HFFc6 (cell line): Measurements from ENCODE around the gene PPM1D. TPM values are rescaled to one million over a fixed set of nuclear protein-coding genes. Genes with fewer than 3 reads are reported as not detected.
"Not testable (repeated sequence)": the region's sequence is repeated elsewhere in the genome, so short reads cannot be mapped to it uniquely, and the experiment has no call there.

Source experiments
- DNase-seq: peaks from one replicate; pipeline ENCODE4 v3.0.0-alpha.2; 2018
- H3K27ac Mint-ChIP-seq: 2 replicates; pipeline ENCODE4 v1.8.0; 2020; ENCODE audit warnings: mild to moderate bottlenecking, mixed read lengths
- H3K27me3 Mint-ChIP-seq: 2 replicates; pipeline ENCODE4 v1.8.0; 2021; ENCODE audit warnings: mild to moderate bottlenecking, moderate library complexity, mixed read lengths; ENCODE audit not compliant: insufficient read depth
- H3K36me3 Mint-ChIP-seq: 2 replicates; pipeline ENCODE4 v1.8.0; 2021; ENCODE audit warnings: low read depth, mixed read lengths
- H3K4me1 Mint-ChIP-seq: 2 replicates; pipeline ENCODE4 v1.8.0; 2020; ENCODE audit warnings: low read depth, mixed read lengths
- H3K4me3 Mint-ChIP-seq: 2 replicates; pipeline ENCODE4 v1.8.0; 2020; ENCODE audit warnings: mild to moderate bottlenecking, moderate library complexity, mixed read lengths
- H3K9me3 Mint-ChIP-seq: 2 replicates; pipeline ENCODE4 v1.8.0; 2020; ENCODE audit warnings: mild to moderate bottlenecking, mixed read lengths
- CTCF ChIP-seq: fragments of 200-600 bp; sonication (generic); IDR thresholded peaks from 2 replicates; pipeline ENCODE4 v1.5.0; 2021; ENCODE audit warnings: antibody characterized with exemption, mild to moderate bottlenecking
- total RNA-seq, 6 experiments: library from RNA; stranded (reverse); fragmentation: NEBNext Ultra II Directional; extraction: Animal tissue kit (Norgen Biotek cat#: 25700); gene quantifications; 2 replicates in 1 of 6; 3 replicates in 5 of 6; pipeline ENCODE4 v1.2.3, GENCODE V29; 2021

Gene PPM1D
- total RNA-seq, 6 experiments from 2014 or later = 13.3 to 14.2 (median 13.5) TPM

DNA sequence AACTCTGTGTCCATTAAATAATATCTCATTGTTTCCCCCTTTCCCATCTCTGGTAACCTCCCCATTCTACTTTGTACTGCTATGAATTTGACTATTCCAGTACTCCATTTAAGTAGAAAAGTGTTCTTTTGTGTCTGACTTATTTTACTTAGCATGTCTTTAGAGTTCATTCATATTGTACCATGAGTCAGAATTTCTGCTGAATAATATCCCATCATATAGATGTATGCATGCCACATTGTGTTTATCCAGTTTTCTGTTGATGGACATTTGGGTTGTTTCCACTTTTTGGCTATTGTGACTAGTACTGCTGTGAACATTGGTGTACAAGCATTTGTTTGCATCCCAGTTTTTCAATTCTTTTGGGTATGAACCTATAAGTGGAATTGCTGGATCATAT lies 6.0 kb downstream of the PPM1D start:
- H3K36me3 Mint-ChIP-seq = peaks cover 4% of the 10 kb centered on the region; the same call in 1 of the 2 replicates
- DNase-seq = no peak
- H3K27me3 Mint-ChIP-seq = peaks cover under 1% of the 10 kb centered on the region; the same call in 1 of the 2 replicates
- no peak overlapping the region for H3K27ac Mint-ChIP-seq
- no peaks in the 10 kb centered on the region for H3K9me3 Mint-ChIP-seq
- H3K4me1 Mint-ChIP-seq = peaks cover 61% of the 10 kb centered on the region
- no peak for TF ChIP-seq CTCF
- H3K4me3 Mint-ChIP-seq = no peak overlapping the region

DNA sequence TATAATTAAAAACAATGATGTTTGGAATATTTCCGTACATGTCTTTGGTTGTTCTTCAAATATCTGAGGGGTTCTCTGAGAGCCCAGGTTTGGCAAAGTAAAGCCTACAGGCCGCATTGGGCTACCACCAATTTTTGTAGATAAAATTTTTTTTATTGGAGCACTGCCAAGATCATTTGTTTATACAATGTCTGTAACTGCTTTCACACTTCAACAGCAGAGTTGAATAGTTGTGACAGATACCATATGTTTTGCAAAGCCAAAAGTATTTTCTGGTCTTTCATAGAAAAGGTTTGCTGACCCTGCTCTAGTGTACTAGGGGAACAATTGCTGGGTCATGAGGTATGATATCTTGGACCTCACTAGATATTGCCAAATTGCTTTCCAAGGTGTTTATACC lies 10.5 kb downstream of the PPM1D start:
- Mint-ChIP-seq H3K27ac (no peak overlapping the region), H3K4me1 (peaks cover 36% of the 10 kb centered on the region), H3K4me3 (no peak overlapping the region), H3K9me3 (no peaks in the 10 kb centered on the region), H3K27me3 (no peaks in the 10 kb centered on the region), H3K36me3 (peaks cover 7% of the 10 kb centered on the region)
- no peak for DNase-seq
- TF ChIP-seq CTCF = no peak

- H3K36me3 Mint-ChIP-seq, H3K4me3 Mint-ChIP-seq, H3K27ac Mint-ChIP-seq, DNase-seq, H3K9me3 Mint-ChIP-seq, H3K27me3 Mint-ChIP-seq: not testable (repeated sequence)
- peaks cover 35% of the 10 kb centered on the region for H3K4me1 Mint-ChIP-seq
Observed at GRCh38 chr17:60611321-60611720, 11.3 kb downstream of the PPM1D start.

- Mint-ChIP-seq H3K9me3 (no peaks in the 10 kb centered on the region), H3K27ac (no peak overlapping the region), H3K36me3 (peaks cover 7% of the 10 kb centered on the region), H3K27me3 (no peaks in the 10 kb centered on the region), H3K4me1 (peaks cover 37% of the 10 kb centered on the region), H3K4me3 (no peak overlapping the region)
- DNase-seq = no peak
- no peak for TF ChIP-seq CTCF
Observed at GRCh38 chr17:60613325-60613724, 13.3 kb downstream of the PPM1D start.

GRCh38 chr17:60613796-60614195 lies 13.8 kb downstream of the PPM1D start:
- not testable (repeated sequence) for H3K27ac Mint-ChIP-seq, DNase-seq
- peaks cover 42% of the 10 kb centered on the region for H3K4me1 Mint-ChIP-seq

DNA sequence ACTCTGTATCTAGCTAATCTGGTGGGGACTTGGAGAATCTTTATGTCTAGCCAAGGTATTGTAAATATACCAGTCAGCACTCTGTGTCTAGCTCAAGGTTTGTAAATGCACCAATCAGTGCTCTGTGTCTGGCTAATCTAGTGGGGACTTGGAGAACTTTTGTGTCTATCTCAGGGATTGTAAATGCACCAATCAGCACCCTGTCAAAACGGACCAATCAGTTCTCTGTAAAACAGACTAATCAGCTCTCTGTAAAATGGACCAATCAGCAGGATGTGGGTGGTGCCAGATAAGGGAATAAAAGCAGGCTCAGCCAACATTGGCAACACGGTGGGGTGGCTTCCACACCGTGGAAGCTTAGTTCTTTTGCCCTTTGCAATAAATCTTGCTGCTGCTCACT lies 14.3 kb downstream of the PPM1D start:
- not testable (repeated sequence) for H3K9me3 Mint-ChIP-seq, H3K27me3 Mint-ChIP-seq, H3K27ac Mint-ChIP-seq, H3K4me3 Mint-ChIP-seq, DNase-seq, H3K36me3 Mint-ChIP-seq
- peaks cover 46% of the 10 kb centered on the region for H3K4me1 Mint-ChIP-seq

More at GRCh38 chr17:60613796-60614195, 13.8 kb downstream of the PPM1D start:
- H3K4me3 Mint-ChIP-seq, H3K9me3 Mint-ChIP-seq, H3K27me3 Mint-ChIP-seq, H3K36me3 Mint-ChIP-seq: not testable (repeated sequence)

DNA sequence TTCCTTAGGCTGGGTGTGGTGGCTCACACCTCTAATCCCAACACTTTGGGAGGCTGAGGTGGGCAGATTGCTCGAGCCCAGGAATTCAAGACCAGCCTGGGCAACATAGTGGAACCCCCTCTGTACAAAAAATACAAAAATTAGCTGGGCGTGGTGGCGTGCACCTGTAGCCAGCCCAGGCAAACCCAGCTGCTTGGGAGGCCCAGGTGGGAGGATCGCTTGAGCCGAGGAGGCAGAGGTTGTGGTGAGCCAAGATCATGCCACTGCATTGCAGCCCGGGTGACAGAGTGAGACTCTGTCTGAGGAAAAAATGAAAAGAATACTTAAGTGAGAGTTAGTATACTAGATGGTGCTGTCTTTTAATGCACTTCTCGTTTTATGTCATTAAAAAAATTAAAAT lies 15.1 kb downstream of the PPM1D start:
- peaks cover 7% of the 10 kb centered on the region for H3K36me3 Mint-ChIP-seq
- TF ChIP-seq CTCF = no peak
- DNase-seq = no peak
- H3K27me3 Mint-ChIP-seq = no peaks in the 10 kb centered on the region
- H3K4me1 Mint-ChIP-seq = peaks cover 47% of the 10 kb centered on the region
- no peak overlapping the region for H3K27ac Mint-ChIP-seq
- H3K9me3 Mint-ChIP-seq = no peaks in the 10 kb centered on the region
- H3K4me3 Mint-ChIP-seq = no peak overlapping the region
